ENCODE measurements around the gene TNFAIP8. TPM values are rescaled to one million over a fixed set of nuclear protein-coding genes. Genes with fewer than 3 reads are reported as not detected.

The TNFAIP8 gene
- total and polyA plus RNA-seq, 2 experiments from 2014 or later, result 10.3 to 14.8 TPM

DNA sequence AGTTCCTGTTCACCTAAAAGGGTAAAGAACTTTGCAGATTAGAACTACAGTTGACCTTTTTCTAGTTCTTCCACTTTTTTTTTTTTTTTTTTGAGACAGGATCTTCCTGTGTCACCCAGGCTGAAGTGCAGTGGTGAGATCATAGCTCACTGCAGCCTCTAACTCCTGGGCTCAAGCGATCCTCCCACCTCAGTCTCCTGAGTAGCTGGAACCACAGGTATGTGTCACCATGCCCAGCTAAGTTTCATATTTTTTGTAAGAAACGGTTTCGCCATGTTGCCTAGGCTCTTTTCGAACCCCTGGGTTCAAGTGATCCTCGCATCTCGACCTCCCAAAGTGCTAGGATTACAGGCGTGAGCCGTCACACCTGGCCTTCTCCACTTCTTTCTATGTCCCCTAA, 39.7 kb upstream of the TNFAIP8 start:
- Histone ChIP-seq H3K27ac (no peak overlapping the region), H3K9me3 (ENCODE audit: low read depth) (no peaks in the 10 kb centered on the region), H3K4me1 (ENCODE audit: insufficient read depth) (peaks cover 7% of the 10 kb centered on the region), H3K9me2 (ENCODE audit: insufficient read depth) (no peaks in the 10 kb centered on the region), H3K4me2 (ENCODE audit: unreplicated experiment) (no peak overlapping the region), H3F3A (ENCODE audit: insufficient read depth) (no peaks in the 10 kb centered on the region), H3K9ac (no peak overlapping the region), H3K27me3 (replicated peaks; ENCODE audit: insufficient read depth) (no peaks in the 10 kb centered on the region), H2AFZ (no peak overlapping the region), H3K36me3 (ENCODE audit: low read depth) (no peaks in the 10 kb centered on the region), H4K20me1 (ENCODE audit: insufficient read depth) (no peaks in the 10 kb centered on the region), H3K4me3 (no peak overlapping the region), H3K79me2 (ENCODE audit: insufficient read depth) (no peaks in the 10 kb centered on the region)
- no peak for DNase-seq
- TF ChIP-seq EZH2phosphoT487 (IDR thresholded peaks at IDR 0.05; ENCODE audit: insufficient read depth, low read depth) (no peak), EZH2 (IDR thresholded peaks at IDR 0.05; ENCODE audit: insufficient read depth, poor library complexity, severe bottlenecking) (no peak)
- in situ Hi-C loops (cut with MboI), result no loop called here
- 96 to 97% methylated on average over 8 of the region's 8 CpGs for WGBS, 2 experiments (ENCODE audit: low coverage in 1 of 2, low lambda C conversion rate in 2 of 2, missing lambda C conversion rate in 2 of 2)

DNA sequence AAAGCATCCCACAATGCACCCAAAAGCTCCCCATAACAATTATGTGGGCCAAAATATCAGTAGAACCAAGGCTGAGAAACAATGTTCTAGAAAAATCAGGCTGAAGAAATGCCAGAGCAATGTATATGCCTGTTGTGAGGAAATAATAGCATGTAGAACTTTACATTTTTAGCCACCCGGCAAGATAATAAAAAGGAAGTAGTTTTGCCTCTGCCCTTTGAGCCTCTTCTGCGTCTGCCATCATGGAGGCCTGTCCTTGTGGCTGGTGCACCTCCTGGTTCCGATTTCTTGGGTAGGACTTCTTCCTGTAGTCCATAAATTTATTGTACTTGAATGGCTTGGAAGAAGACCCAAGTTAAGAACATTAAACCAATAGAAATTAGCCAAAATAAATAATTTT, 38.9 kb upstream of the TNFAIP8 start:
- TF ChIP-seq EZH2 (IDR thresholded peaks at IDR 0.05; ENCODE audit: insufficient read depth, poor library complexity, severe bottlenecking), result no peak
- no peak for TF ChIP-seq EZH2phosphoT487 (IDR thresholded peaks at IDR 0.05; ENCODE audit: insufficient read depth, low read depth)
- Histone ChIP-seq H3K27me3 (replicated peaks; ENCODE audit: insufficient read depth) (no peaks in the 10 kb centered on the region), H3K79me2 (ENCODE audit: insufficient read depth) (no peaks in the 10 kb centered on the region), H3K4me2 (ENCODE audit: unreplicated experiment) (no peak overlapping the region), H3K36me3 (ENCODE audit: low read depth) (no peaks in the 10 kb centered on the region), H3K4me3 (no peak overlapping the region), H3K9me2 (ENCODE audit: insufficient read depth) (no peaks in the 10 kb centered on the region), H3F3A (ENCODE audit: insufficient read depth) (no peaks in the 10 kb centered on the region), H3K9ac (no peak overlapping the region), H3K9me3 (ENCODE audit: low read depth) (no peaks in the 10 kb centered on the region), H4K20me1 (ENCODE audit: insufficient read depth) (no peaks in the 10 kb centered on the region), H3K4me1 (ENCODE audit: insufficient read depth) (peaks cover 7% of the 10 kb centered on the region), H3K27ac (no peak overlapping the region), H2AFZ (no peak overlapping the region)
- no peak for DNase-seq
- in situ Hi-C loops (cut with MboI), result no loop called here
- WGBS, 2 experiments (ENCODE audit: low coverage in 1 of 2, low lambda C conversion rate in 2 of 2, missing lambda C conversion rate in 2 of 2), result 96 to 97% methylated on average over 3 of the region's 3 CpGs

DNA sequence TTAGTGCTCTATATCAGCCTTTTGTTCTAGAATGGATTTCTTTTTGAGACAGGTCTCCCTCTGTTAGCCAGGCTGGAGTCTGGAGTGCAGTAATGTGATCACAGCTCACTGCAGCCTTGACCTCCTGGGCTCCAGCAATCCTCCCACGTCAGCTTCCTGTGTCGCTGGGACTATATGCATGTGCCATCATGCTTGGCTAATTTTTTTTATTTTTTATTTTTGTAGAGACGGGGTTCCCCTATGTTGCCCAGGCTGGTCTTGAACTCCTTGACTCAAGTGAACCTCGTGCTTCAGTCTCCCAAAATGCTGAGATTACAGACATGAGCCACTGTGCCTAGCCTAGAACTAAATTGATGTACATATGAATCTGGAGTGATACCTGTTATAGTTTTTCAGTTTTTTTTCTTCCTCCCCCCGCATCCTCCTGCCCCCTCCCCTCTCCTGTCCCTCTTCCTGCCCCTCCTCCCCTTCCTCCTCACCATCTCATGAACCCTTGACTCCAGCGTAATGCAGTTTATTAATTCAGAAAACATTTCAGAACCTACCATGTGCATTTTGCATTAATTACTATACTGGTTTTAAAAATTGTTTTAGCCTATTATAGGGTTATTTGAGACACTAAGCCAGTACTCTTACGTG, 37.4 kb upstream of the TNFAIP8 start:
- Histone ChIP-seq H3K36me3 (ENCODE audit: low read depth) (no peaks in the 10 kb centered on the region), H3K9ac (no peak overlapping the region), H3K27ac (no peak overlapping the region), H2AFZ (no peak overlapping the region), H3K9me2 (ENCODE audit: insufficient read depth) (no peaks in the 10 kb centered on the region), H3K4me3 (no peak overlapping the region), H3K79me2 (ENCODE audit: insufficient read depth) (no peaks in the 10 kb centered on the region), H3K4me2 (ENCODE audit: unreplicated experiment) (no peak overlapping the region), H3K27me3 (replicated peaks; ENCODE audit: insufficient read depth) (no peaks in the 10 kb centered on the region), H3F3A (ENCODE audit: insufficient read depth) (no peaks in the 10 kb centered on the region), H3K4me1 (ENCODE audit: insufficient read depth) (peaks cover 13% of the 10 kb centered on the region), H3K9me3 (ENCODE audit: low read depth) (no peaks in the 10 kb centered on the region), H4K20me1 (ENCODE audit: insufficient read depth) (no peaks in the 10 kb centered on the region)
- in situ Hi-C loops (cut with MboI), result no loop called here
- TF ChIP-seq EZH2 (IDR thresholded peaks at IDR 0.05; ENCODE audit: insufficient read depth, poor library complexity, severe bottlenecking) (no peak), EZH2phosphoT487 (IDR thresholded peaks at IDR 0.05; ENCODE audit: insufficient read depth, low read depth) (no peak)
- 87 to 90% methylated on average over 6 to 7 of the region's 7 CpGs for WGBS, 2 experiments (ENCODE audit: low coverage in 1 of 2, low lambda C conversion rate in 2 of 2, missing lambda C conversion rate in 2 of 2)
- DNase-seq, result no peak

DNA sequence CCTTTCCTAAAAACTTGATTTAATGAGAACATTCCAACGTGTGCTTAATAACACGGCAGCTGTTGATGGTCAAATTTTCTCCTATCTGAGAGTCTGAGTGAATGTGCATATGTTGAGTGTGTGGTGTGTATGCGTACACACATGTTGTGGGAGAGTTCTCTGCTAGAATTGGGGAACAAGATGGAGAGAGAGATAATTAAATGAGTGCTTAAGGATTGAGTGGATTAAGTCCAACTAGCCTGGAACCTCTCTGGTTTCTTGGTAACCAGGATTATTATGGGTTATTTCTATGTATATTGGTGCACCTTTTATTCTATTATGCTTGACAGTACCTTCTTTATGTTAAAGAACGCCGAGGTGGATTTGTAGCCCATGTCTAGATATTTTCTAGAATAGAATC, 36.4 kb upstream of the TNFAIP8 start:
- in situ Hi-C loops (cut with MboI), result no loop called here
- Histone ChIP-seq H3F3A (ENCODE audit: insufficient read depth) (0 out of 2 replicates have a peak, but pooled peaks cover 4% of the 10 kb centered on the region), H3K27me3 (replicated peaks; ENCODE audit: insufficient read depth) (no peaks in the 10 kb centered on the region), H3K4me3 (no peak overlapping the region), H3K36me3 (ENCODE audit: low read depth) (no peaks in the 10 kb centered on the region), H2AFZ (no peak overlapping the region), H3K9me3 (ENCODE audit: low read depth) (no peaks in the 10 kb centered on the region), H3K27ac (no peak overlapping the region), H3K79me2 (ENCODE audit: insufficient read depth) (no peaks in the 10 kb centered on the region), H3K9ac (no peak overlapping the region), H3K4me2 (ENCODE audit: unreplicated experiment) (no peak overlapping the region), H3K4me1 (ENCODE audit: insufficient read depth) (peaks cover 22% of the 10 kb centered on the region), H3K9me2 (ENCODE audit: insufficient read depth) (no peaks in the 10 kb centered on the region), H4K20me1 (ENCODE audit: insufficient read depth) (no peaks in the 10 kb centered on the region)
- 88 to 91% methylated on average over 5 of the region's 5 CpGs for WGBS, 2 experiments (ENCODE audit: low coverage in 1 of 2, low lambda C conversion rate in 2 of 2, missing lambda C conversion rate in 2 of 2)
- no peak for DNase-seq
- TF ChIP-seq EZH2phosphoT487 (IDR thresholded peaks at IDR 0.05; ENCODE audit: insufficient read depth, low read depth), result no peak
- TF ChIP-seq EZH2 (IDR thresholded peaks at IDR 0.05; ENCODE audit: insufficient read depth, poor library complexity, severe bottlenecking), result no peak
